Effector memory CD4-positive, alpha-beta T cell (primary cell): ENCODE measurements around the gene SLC4A7.
A peak's percentile ranks its signal among the peaks of the same experiment; 100 is the strongest.

Experiments used
- DNase-seq, 3 donors: peaks; one replicate each; pipeline ENCODE4 v3.0.0-alpha.2; 2020
- H3K27ac ChIP-seq: 2 replicates; pipeline ENCODE4 v1.7.0; 2013; ENCODE audit warnings: mild to moderate bottlenecking, low read length, moderate library complexity; ENCODE audit not compliant: insufficient read depth, poor library complexity, severe bottlenecking
- H3K27me3 ChIP-seq: replicated peaks from 2 replicates; pipeline ENCODE4 v1.7.0; 2013; ENCODE audit warnings: mild to moderate bottlenecking, low read length; ENCODE audit not compliant: insufficient read depth, control insufficient read depth, poor library complexity, severe bottlenecking
- H3K36me3 ChIP-seq: 2 replicates; pipeline ENCODE4 v1.7.0; 2013; ENCODE audit warnings: mild to moderate bottlenecking, low read length, moderate library complexity; ENCODE audit not compliant: control insufficient read depth, insufficient read depth
- H3K4me1 ChIP-seq: 2 replicates; pipeline ENCODE4 v1.7.0; 2013; ENCODE audit warnings: low read length, mild to moderate bottlenecking; ENCODE audit not compliant: control insufficient read depth, insufficient read depth, poor library complexity, severe bottlenecking
- H3K4me3 ChIP-seq: 2 replicates; pipeline ENCODE4 v1.7.0; 2013; ENCODE audit warnings: low read length, low read depth, mild to moderate bottlenecking; ENCODE audit not compliant: insufficient read depth, poor library complexity, severe bottlenecking
- H3K9me3 ChIP-seq: 2 replicates; pipeline ENCODE4 v1.7.0; 2013; ENCODE audit warnings: mild to moderate bottlenecking, low read length, moderate library complexity; ENCODE audit not compliant: control insufficient read depth

Gene SLC4A7

GRCh38 chr3:27376109-27376772 lies 107.9 kb downstream of the SLC4A7 start:
- H3K9me3 ChIP-seq = no peaks in the 10 kb centered on the region

DNA sequence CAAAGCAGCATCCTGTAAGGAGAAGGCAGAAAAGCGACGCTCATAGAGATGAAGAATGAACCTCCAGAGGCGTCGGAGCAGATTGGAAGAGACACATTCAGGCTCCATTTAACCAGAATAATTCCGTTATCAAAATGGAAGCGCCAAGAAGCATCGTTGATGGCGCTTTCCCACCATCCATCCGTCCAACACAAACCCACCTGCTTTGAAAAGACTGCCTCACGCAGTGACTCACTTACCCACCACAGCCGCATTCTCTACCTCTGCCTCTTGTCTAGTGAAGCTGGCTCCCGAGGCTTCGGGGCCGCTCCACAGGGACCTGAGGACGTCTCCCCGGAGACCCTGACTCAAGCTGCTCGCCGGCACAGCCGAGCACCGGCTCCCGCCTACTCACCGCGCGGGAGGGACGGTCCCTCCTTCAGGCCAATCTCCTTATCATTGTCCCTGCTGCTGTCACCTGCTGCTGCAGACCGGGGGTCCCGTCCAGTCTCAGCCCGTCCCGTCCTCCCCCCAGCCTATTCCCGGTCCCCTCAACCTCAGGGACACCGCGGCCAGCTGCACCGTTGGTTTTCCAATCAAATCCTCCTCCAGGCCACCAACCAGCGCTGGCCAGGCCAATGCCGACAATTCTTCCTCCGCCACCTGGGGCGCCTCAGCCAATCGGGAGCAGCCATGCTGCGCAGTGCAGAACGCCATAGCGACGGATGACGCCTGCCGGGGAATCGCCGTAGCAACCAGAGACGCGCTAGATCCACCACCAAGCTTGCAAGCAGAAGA lies 115.2 kb downstream of the SLC4A7 start, which contains the start of gene NEK10:
Gene NEK10, minus strand, starts transcription at position 553 of the 777 bp plus-strand sequence. CDS start 16,501 bp downstream, outside the sequence.
- Histone ChIP-seq H3K4me1 (peaks cover 6% of the 10 kb centered on the region), H3K27me3 (no peaks in the 10 kb centered on the region), H3K27ac (peak within 1 kb of the TSS; percentile 52), H3K4me3 (peak within 1 kb of the TSS; percentile 94), H3K36me3 (no peaks in the 10 kb centered on the region), H3K9me3 (no peaks in the 10 kb centered on the region)
- peak; percentile 82 to 87 (median 87) for DNase-seq

More at GRCh38 chr3:27376109-27376772, 107.9 kb downstream of the SLC4A7 start:
- no peak for DNase-seq
- Histone ChIP-seq H3K4me3 (no peak overlapping the region), H3K36me3 (peaks cover 6% of the 10 kb centered on the region), H3K4me1 (no peaks in the 10 kb centered on the region), H3K27ac (no peak overlapping the region), H3K27me3 (no peaks in the 10 kb centered on the region)

DNA sequence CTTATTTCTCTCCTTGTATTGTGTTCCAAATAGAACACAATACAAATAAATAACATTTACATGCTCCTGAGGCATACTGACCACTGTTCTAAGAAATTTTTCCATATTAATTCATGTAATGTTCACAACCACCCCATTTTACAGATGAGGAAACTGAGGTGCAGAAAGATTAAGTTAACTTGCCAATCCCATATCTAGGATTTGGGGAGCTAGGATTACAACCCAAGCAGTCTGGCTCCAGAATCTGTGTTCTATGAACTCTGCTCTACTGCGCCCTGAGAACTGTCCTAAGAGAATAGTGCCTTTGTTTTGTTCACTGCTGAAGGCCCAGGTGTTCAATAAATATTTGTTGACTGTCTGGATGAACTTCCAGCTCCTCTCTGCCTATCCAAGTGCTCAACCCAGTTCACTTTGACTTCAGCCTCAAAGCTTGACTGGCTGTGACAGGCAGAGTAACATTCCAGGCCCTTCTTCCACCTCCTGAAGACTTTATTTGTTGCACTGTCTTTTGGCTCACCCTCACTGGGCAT lies 118.1 kb downstream of the SLC4A7 start:
- Histone ChIP-seq H3K4me3 (no peak overlapping the region), H3K36me3 (no peaks in the 10 kb centered on the region), H3K27ac (no peak overlapping the region), H3K4me1 (peaks cover 6% of the 10 kb centered on the region), H3K27me3 (no peaks in the 10 kb centered on the region), H3K9me3 (no peaks in the 10 kb centered on the region)
- no peak for DNase-seq

DNA sequence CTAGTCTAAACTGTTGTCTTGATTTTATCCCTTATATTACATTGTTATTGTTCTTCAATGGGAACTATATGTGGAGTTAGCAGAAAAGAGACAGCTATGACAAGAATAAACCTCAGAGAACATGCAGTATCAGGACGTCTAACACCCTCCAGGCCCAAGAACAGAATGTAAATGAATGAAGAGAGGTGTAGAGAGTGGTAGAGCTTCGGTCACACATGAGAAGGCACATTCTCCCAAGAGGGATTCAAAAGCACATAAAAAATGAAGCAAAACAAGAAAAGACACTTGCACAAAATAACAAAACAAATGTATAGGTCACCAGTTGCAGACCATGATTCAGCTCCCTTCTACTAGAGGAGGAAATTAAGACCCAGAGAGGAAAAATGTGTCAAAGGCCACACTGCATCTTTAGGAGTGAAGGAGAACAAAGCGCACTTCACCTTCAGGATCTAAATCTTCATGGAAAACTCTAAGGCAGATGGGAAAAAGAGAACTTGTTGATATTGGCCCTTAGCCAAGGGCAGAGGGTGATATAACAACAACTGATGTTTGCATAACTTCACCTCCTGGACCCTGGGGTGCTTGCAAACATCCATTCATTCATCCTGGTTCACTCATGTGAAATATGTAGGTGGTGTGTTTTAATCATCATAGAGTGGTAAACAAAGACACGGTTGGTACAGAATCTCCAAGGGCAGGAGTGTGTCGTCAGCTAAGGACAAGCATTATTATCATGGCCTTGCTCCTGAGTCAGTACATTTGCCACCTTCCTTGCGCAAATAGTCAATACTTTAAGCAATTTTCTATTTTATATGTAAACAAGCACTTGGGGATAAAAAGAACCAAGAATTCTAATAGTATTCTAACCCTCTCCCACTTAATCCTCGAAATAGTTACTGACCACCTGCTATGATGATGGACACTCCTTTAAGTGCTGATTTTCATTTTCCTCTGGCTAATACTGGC lies 123.8 kb downstream of the SLC4A7 start:
- DNase-seq = no peak
- Histone ChIP-seq H3K4me1 (peaks cover 9% of the 10 kb centered on the region), H3K27me3 (no peaks in the 10 kb centered on the region), H3K9me3 (no peaks in the 10 kb centered on the region), H3K27ac (no peak overlapping the region), H3K4me3 (no peak overlapping the region), H3K36me3 (no peaks in the 10 kb centered on the region)

- DNase-seq = no peak
- no peaks in the 10 kb centered on the region for H3K9me3 ChIP-seq
- H3K4me1 ChIP-seq = peaks cover 9% of the 10 kb centered on the region
- no peaks in the 10 kb centered on the region for H3K36me3 ChIP-seq
- H3K4me3 ChIP-seq = no peak overlapping the region
- H3K27ac ChIP-seq = no peak overlapping the region
- no peaks in the 10 kb centered on the region for H3K27me3 ChIP-seq
Measured at GRCh38 chr3:27358372-27358771, 125.8 kb downstream of the SLC4A7 start.

DNA sequence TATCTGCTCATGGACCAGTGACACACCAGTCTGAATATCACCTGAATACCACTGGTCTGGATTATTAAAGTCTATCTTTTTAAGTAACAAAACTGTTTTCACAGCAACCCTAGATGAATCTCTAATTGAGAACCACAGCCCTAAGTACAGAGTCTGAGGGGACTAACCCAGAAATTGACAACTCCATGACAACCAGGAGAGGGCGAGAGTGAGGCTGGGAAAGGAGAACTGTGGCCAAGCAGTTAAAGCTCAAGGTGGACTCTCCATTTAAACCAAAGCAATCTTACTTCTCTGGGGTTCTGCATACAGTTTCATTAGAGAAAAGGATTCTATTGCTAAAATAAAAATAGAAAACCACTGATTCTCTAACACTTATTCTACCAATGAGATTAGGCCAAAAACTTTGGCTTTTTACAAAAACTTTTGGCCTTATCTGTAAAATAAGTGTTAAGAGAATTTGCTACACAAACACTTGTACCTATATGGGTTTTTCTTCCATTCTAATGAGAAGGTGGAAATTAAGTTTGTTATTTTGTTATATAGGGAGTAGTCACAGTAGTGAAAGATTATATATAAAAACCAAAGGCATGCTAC lies 126.4 kb downstream of the SLC4A7 start:
- peaks cover 9% of the 10 kb centered on the region for H3K4me1 ChIP-seq
- H3K27me3 ChIP-seq = no peaks in the 10 kb centered on the region
- no peaks in the 10 kb centered on the region for H3K36me3 ChIP-seq
- H3K27ac ChIP-seq = no peak overlapping the region
- H3K9me3 ChIP-seq = no peaks in the 10 kb centered on the region
- H3K4me3 ChIP-seq = no peak overlapping the region
- peak; percentile 15 to 40 (median 24) for DNase-seq

DNA sequence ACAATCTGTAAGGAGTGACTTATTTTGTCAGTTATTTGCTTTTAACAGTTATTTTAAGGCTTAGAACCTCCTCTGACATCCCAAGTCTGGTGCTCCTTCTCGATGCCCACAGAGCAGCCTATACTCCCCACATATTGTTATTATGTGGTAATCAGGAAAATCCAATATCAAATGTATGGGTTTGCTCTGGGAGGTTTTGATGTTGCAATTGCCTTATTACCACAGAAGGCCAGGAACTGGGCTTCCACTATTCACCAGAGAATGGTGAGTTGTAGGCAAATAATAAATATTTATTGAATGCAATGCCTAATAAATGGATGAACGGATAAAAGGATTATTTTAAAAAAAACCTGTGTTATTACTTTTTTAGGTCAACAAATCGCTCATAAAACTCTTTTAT lies 127.2 kb downstream of the SLC4A7 start:
- no peak for DNase-seq
- H3K27ac ChIP-seq = no peak overlapping the region
- peaks cover 9% of the 10 kb centered on the region for H3K4me1 ChIP-seq
- H3K4me3 ChIP-seq = no peak overlapping the region
- H3K36me3 ChIP-seq = no peaks in the 10 kb centered on the region
- no peaks in the 10 kb centered on the region for H3K27me3 ChIP-seq
- no peaks in the 10 kb centered on the region for H3K9me3 ChIP-seq

DNA sequence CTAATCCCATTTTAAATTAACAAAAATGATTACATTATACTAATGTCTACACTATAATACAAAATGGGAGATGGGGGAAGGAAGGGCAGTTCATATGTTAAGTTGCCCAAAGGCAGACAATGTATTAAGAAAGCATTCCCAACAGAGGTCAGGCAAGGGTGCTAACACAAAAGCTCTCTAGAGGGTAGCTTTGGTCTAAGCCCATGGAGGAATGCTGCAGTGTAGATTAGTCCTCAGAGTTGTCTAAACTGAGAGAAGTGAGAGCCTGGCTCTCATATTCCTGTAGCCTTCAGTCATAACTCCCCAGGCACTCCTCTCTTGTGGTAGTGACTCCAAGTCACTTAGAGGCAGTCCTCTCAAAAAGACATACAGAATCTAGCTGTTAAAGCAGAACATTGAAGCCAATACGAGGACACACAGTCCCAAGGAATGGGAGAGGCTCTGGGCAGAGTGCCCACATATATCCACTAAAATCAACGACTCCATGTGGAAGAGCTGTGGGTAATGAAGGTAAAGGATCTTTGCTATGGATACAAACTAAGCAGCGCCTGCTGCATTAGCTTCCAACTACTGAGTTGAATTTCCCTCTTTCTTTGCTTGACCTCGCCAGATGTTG lies 129.5 kb downstream of the SLC4A7 start:
- Histone ChIP-seq H3K9me3 (no peaks in the 10 kb centered on the region), H3K27me3 (no peaks in the 10 kb centered on the region), H3K4me3 (no peak overlapping the region), H3K36me3 (no peaks in the 10 kb centered on the region), H3K27ac (no peak overlapping the region), H3K4me1 (peaks cover 4% of the 10 kb centered on the region)
- DNase-seq = no peak

- H3K9me3 ChIP-seq = no peaks in the 10 kb centered on the region
- no peak for DNase-seq
- H3K27ac ChIP-seq = no peak overlapping the region
- H3K27me3 ChIP-seq = no peaks in the 10 kb centered on the region
- H3K4me1 ChIP-seq = no peaks in the 10 kb centered on the region
- no peak overlapping the region for H3K4me3 ChIP-seq
- H3K36me3 ChIP-seq = no peaks in the 10 kb centered on the region
Measured at GRCh38 chr3:27354161-27354560, 130.0 kb downstream of the SLC4A7 start.
